Neuron (in vitro differentiated cells): ENCODE data around the gene PDCD1.
"Not testable (repeated sequence)": the region's sequence is repeated elsewhere in the genome, so short reads cannot be mapped to it uniquely, and the experiment has no call there.

Source experiments
- H2AFZ ChIP-seq: one replicate; pipeline ENCODE4 v1.6.1; 2013; ENCODE audit warnings: low read depth, mild to moderate bottlenecking, inconsistent platforms, low read length, moderate library complexity
- H3K27me3 ChIP-seq: one replicate; pipeline ENCODE4 v1.6.1; 2013; ENCODE audit warnings: low read length; ENCODE audit not compliant: insufficient read depth
- H3K36me3 ChIP-seq: one replicate; pipeline ENCODE4 v1.6.1; 2013; ENCODE audit warnings: low read length; ENCODE audit not compliant: insufficient read depth
- H3K4me1 ChIP-seq: one replicate; pipeline ENCODE4 v1.6.1; 2013; ENCODE audit warnings: low read length; ENCODE audit not compliant: insufficient read depth
- H3K4me3 ChIP-seq: 2 replicates; pipeline ENCODE4 v1.5.1; 2013; ENCODE audit warnings: mild to moderate bottlenecking, low read length, moderate library complexity
- H3K9me3 ChIP-seq: one replicate; pipeline ENCODE4 v1.6.1; 2013; ENCODE audit warnings: low read length

Gene PDCD1

GRCh38 chr2:241804326-241805229, 54.1 kb downstream of the PDCD1 start:
- Histone ChIP-seq H3K9me3 (peaks cover 6% of the 10 kb centered on the region), H3K27me3 (peaks cover 6% of the 10 kb centered on the region), H3K4me3 (no peak overlapping the region), H3K4me1 (peaks cover 8% of the 10 kb centered on the region), H3K36me3 (no peaks in the 10 kb centered on the region), H2AFZ (no peak overlapping the region)

DNA sequence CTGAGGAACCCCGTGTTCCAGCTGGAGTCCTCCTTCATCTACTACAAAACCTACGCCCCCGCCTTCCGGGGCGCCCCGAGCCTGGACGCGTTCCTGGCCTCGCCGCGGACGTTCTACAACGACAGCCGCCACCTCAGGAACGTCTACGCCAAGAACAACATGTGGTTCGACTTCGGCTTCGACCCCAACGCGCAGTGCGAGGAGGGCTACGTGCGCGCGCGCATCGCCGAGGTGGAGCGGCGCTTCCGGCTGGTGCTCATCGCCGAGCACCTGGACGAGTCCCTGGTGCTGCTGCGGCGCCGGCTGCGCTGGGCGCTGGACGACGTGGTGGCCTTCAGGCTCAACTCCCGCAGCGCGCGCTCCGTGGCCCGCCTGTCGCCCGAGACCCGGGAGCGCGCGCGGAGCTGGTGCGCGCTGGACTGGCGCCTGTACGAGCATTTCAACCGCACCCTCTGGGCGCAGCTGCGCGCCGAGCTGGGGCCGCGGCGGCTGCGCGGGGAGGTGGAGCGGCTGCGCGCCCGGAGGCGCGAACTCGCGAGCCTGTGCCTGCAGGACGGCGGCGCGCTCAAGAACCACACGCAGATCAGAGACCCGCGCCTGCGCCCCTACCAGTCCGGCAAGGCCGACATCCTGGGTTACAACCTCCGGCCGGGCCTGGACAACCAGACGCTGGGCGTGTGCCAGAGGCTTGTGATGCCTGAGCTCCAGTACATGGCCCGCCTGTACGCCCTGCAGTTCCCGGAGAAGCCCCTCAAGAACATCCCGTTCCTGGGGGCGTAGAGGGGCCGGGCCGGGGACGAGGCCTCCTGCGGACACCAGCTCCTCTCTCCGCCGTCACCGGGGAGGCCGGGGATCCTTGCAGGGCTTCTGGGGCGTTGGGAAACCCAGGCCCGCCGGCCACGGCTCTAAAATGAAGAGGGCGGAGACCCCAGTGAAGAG, 55.0 kb downstream of the PDCD1 start:
- Histone ChIP-seq H3K36me3 (no peaks in the 10 kb centered on the region), H3K4me3 (no peak overlapping the region), H3K27me3 (peaks cover 1% of the 10 kb centered on the region), H2AFZ (no peak overlapping the region), H3K9me3 (peaks cover 6% of the 10 kb centered on the region), H3K4me1 (peaks cover 8% of the 10 kb centered on the region)

DNA sequence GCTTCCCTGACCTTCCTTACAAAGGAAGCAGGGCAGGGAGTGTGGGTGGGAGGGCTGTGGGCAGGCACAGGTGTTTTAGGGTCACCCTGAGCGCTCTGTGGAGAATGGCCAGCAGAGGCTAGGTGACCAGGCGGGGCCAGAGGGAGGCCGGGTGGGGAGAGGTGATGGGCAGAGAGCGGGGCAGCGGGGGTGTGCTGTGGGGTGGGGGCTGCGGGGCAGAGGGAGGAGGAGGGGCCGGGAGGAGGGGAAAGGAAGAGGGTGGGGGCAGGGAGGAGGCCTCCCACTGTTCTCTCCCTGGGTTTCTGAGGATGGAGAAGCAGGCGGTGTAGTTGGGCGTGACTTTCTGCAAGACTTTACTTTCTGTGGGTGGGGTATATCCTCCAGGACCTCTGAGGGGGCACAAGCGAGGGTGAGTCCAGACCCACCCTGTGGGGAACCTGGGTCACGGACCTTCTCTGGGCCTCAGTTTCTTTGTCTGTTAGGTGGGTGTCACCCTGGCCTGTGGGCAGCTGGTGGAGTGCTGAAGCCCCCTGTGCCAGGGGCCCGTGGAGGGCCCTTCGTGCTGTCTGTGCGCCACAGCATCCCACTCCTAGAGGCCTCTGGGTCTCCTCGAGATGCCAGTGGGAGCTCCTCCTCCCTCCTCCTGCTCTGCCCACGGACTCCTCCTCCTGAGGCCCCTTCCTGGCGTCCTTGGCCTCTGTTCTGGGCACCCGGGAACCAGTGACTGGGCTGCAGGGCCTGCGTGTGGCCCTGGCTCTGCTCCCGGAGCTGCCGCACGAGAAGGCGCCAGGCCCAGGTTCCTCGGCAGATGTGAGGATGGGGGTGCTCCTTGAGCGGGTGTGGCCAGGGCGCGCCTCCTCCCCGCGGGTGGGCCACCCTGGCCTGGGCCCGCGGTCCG, 56.0 kb downstream of the PDCD1 start:
- peaks cover 6% of the 10 kb centered on the region for H3K9me3 ChIP-seq
- no peak overlapping the region for H3K4me3 ChIP-seq
- H2AFZ ChIP-seq, result no peak overlapping the region
- H3K36me3 ChIP-seq, result no peaks in the 10 kb centered on the region
- H3K4me1 ChIP-seq, result peaks cover 4% of the 10 kb centered on the region
- H3K27me3 ChIP-seq, result no peaks in the 10 kb centered on the region

- H3K36me3 ChIP-seq, result no peaks in the 10 kb centered on the region
- peaks cover 6% of the 10 kb centered on the region for H3K9me3 ChIP-seq
- H3K4me1 ChIP-seq, result peaks cover 4% of the 10 kb centered on the region
- no peak overlapping the region for H2AFZ ChIP-seq
- no peak overlapping the region for H3K4me3 ChIP-seq
- no peaks in the 10 kb centered on the region for H3K27me3 ChIP-seq
Measured at GRCh38 chr2:241801611-241802420, 56.9 kb downstream of the PDCD1 start.

DNA sequence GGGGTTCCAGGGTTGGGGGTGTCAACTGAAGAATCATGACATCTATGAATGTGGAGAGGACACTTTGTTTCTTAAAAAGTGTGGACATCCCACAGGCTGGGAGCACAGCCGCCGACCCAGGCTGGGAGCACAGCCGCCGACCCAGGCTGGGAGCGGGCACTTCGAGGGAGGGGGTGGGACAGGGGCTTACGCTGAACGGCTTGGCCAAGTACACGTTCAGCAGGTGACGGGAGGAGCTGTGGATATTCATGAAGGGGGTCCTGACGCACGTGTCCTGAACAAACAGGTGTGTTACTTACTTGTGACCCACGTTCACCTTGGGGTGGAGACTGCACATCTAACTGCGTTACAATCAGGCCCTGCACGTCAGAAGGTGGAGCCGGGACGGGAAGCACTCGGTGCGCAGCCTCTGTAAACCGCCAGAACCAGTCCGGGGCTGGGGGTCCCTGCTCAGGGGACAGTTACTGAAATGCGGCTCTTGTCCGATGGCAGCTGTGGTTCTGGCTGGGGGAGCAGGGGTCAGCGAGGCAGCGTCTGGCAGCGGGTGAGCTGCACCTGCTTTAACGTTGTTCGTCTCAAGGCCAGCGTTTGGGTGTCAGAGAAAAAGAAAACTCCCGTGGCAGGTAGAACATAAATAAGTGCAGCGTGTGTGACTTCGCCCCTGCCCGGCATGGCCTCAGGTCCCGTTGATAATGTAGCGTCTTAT, 58.3 kb downstream of the PDCD1 start:
- H3K4me3 ChIP-seq, H3K36me3 ChIP-seq, H3K4me1 ChIP-seq, H2AFZ ChIP-seq, H3K9me3 ChIP-seq, H3K27me3 ChIP-seq: not testable (repeated sequence)
